Measurements from ENCODE around the gene AMH.

The AMH gene

DNA sequence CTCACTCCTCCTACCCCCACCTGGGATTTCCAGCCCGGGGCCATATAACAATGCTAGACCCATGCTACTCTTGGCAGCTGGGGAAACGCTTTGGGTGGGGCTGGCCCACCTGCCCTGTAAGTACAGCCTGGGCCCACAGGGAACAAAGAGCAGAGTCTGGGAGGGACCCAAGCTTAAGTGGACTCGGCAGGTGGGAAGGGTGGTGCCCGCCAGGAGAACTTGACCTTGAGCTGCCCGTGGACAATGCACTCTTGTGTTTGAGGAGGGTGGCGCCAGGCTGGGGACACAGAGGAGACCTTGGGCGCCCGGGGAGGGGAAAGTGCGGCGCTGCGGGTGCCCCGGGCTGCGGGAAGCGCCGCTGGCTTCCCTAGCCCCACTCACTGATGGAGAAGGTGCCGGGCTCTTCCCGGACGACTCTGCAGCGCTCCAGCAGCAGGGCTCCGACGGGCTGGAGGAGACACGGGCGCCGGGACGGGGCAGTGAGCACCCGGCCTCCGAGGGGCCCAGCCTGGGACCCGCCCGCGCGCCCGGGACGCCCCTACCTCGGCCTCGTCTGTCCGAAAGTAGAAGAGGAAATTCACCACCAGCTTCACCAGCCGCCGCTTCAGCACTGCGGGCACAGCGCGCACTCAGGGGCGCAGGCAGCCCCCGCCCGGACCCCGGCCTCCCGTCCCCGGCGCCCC is 13.6 kb upstream of the AMH start:
- no peak for DNase-seq (ENCODE audit: low read depth in 2 of 2)

DNA sequence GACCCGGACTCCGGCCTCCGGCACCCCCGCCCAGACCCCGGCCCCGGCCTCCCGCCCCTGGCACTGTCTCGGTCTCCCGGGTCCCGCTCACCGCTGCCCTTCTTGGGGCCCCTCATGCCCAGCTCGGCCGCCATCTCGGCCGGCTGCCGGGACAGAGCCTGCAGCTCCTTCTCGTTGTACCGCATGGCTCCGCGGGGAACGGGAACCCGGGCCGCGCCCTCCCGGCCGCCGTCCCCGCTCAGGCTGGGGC is 13.1 kb upstream of the AMH start:
- no peak for DNase-seq (ENCODE audit: low read depth in 2 of 2)

GRCh38 chr19:2236314-2237050 is 12.6 kb upstream of the AMH start, which contains the start of the genes PLEKHJ1 and SF3A2:
Gene PLEKHJ1, minus strand, starts transcription at chr19:2236329. Its CDS starts 81 bp downstream, at chr19:2236248.
Gene SF3A2, plus strand, starts transcription at chr19:2236824. Its CDS starts 6,595 bp downstream, at chr19:2243419.
- peak; percentile 94 to 96 for DNase-seq (ENCODE audit: low read depth in 2 of 2)

DNA sequence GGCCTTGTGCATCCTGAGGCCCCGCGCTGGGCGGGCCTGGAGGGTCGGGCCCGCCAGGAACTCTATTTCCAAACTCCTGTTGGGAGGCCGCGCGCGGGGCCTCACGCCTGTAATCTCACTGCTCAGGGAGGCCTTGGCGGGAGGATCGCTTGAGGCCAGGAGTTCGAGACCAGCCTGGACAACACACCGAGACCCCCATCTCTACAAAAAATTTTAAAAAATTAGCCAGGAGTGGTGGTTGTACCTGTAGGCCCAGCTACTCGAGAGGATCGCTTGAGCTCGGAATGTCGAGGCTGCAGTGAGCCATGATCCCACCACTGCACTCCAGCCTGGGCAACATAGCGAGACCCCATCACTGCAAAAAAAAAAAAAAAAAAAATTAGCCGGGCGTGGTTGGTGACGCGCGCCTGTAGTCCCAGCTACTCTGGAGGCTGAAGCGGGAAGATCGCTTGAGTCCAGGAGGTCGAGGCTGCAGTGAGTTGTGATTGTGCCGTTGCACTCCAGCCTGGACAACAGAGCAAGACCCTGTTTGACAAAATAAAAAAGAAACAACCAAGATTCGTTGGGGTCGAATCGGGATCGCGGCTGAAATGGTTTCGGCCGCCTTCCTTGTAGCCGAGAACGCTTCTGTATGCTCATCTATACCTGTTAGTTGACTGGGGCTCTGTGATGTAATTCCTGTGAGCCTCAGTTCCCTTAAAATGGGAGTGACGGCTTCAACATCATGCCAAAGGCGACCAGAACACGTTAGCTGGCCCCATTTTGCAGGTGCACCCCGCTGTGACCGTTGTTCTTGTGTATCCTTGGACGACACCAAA is 11.9 kb upstream of the AMH start:
- no peak for DNase-seq (ENCODE audit: low read depth in 2 of 2)

DNA sequence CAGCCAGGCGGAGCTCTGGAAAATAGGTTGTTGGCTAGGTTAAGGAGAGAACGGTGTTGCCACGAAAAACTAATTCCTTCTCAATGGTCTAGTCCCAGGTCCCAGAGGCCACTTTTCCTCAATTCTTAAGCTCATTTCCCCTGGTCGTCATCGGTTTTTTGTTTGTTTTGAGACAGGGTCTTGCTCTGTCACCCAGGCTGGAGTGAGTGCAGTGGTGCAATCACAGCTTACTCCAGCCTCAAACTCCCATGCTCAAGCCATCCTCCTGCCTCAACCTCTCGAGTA is 11.3 kb upstream of the AMH start:
- DNase-seq (ENCODE audit: low read depth in 2 of 2) = no peak

DNA sequence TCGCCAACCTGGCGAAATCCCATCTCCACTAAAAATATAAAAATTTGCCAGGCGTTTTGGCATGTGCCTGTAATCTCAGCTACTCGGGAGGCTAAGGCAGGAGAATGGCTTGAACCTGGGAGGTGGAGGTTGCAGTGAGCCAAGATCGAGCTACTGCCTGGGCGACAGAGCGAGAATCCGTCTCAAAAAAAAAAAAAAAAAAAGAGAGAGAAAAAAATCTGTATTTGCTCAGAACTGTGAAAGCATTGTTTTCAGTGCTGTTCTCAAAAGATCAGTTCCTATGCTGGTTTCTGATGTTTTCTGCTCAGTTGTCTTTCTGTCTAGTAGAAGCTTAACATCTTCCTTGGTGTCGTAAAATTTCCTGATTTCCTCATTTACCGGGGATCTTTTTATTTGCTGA is 9.9 kb upstream of the AMH start:
- DNase-seq (ENCODE audit: low read depth in 2 of 2) = no peak

GRCh38 chr19:2239771-2240770 is 9.1 kb upstream of the AMH start:
- no peak for DNase-seq (ENCODE audit: low read depth in 2 of 2)

GRCh38 chr19:2240881-2241760 is 8.0 kb upstream of the AMH start:
- no peak for DNase-seq (ENCODE audit: low read depth in 2 of 2)

DNA sequence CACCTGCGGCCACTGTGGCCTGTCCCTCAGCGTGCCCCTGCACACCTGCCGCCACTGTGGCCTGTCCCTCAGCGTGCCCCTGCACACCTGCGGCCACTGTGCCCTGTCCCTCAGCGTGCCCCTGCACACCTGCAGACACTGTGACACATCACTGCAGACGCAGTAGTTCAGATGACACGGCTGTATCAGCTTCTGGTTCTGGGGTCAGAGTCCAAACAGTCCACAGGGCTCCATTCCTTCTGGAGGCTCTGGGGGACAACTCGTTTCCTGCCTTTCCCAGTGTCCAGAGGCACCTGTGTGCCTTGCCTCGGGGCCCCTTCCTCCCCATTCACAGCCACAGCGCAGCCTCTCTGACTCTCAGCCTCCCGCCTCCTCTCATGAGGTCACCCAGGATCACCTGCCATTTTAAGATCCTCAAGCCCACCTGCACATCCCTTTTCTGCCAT is 7.0 kb upstream of the AMH start:
- no peak for DNase-seq (ENCODE audit: low read depth in 2 of 2)

DNA sequence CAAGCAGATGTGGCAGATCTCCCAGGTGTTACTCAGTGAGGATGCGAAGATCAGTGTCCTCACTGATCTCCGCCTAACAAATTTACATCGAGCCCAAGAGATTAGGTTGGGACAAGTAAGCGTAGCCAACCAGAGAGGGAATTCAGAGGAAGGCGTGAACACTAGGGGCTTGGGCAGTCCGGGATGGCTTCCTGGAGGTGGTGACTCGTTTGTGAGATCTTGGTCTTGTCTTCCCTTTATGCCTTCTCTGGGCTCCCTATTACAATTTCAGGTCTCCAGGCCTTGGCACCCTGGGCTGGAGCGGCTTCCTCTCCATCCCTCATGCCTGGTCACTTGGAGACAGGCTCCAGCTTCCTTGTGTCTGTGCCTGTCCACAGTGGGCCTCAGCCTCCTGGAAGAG is 6.3 kb upstream of the AMH start:
- DNase-seq (ENCODE audit: low read depth in 2 of 2) = no peak

- no peak for DNase-seq (ENCODE audit: low read depth in 2 of 2)
Observed at GRCh38 chr19:2243274-2244124, 5.6 kb upstream of the AMH start.

GRCh38 chr19:2244125-2244411 is 5.1 kb upstream of the AMH start:
- DNase-seq (ENCODE audit: low read depth in 2 of 2) = no peak

GRCh38 chr19:2244486-2244885 is 4.6 kb upstream of the AMH start:
- no peak for DNase-seq (ENCODE audit: low read depth in 2 of 2)

GRCh38 chr19:2245273-2245672 is 3.9 kb upstream of the AMH start:
- no peak for DNase-seq (ENCODE audit: low read depth in 2 of 2)

- no peak for DNase-seq (ENCODE audit: low read depth in 2 of 2)
Observed at GRCh38 chr19:2246014-2246620, 3.0 kb upstream of the AMH start.

GRCh38 chr19:2246801-2247361 is 2.2 kb upstream of the AMH start:
- no peak for DNase-seq (ENCODE audit: low read depth in 2 of 2)

DNA sequence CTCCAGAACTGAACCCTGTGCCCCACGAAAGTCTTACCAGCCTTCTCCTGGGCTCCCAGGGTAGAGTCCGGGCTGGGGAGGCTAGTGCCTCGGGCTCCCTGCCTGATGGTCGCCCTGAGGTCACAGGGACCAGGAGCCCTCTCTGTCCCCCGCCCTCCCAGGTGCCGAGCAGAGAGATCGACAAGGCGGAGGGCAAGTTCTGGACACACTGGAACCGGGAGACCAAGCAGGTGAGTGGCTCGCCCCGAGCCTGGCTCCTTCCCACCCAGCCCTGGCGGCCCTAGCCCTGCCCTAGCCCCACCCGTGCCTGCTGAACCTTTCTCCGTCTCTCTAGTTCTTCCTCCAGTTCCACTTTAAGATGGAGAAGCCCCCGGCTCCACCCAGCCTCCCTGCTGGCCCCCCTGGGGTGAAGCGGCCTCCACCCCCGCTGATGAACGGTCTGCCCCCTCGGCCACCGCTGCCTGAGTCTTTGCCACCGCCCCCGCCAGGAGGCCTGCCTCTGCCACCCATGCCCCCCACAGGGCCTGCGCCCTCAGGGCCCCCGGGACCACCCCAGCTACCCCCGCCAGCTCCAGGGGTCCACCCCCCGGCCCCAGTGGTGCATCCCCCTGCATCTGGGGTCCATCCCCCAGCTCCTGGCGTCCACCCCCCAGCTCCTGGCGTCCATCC is 1.6 kb upstream of the AMH start:
- DNase-seq (ENCODE audit: low read depth in 2 of 2) = no peak

GRCh38 chr19:2248136-2249009 is 750 bp upstream of the AMH start:
- no peak for DNase-seq (ENCODE audit: low read depth in 2 of 2)

All from stimulated activated CD4-positive, alpha-beta T cell treated with anti-CD3 and anti-CD28 coated beads, Interleukin-1b, Interleukin-23, amount 100 ng/mL, for 1 hour (primary cell).